Measurements from ENCODE around the gene AGPAT1. TPM values are rescaled to one million over a fixed set of nuclear protein-coding genes. Genes with fewer than 3 reads are reported as not detected.
A peak's percentile ranks its signal among the peaks of the same experiment; 100 is the strongest.

The AGPAT1 gene
- total and polyA plus RNA-seq, 2 of the 13 experiments (the other 11 are each of a cell fraction or from before 2014, with no cell fraction given) = 51.3 to 139 TPM

DNA sequence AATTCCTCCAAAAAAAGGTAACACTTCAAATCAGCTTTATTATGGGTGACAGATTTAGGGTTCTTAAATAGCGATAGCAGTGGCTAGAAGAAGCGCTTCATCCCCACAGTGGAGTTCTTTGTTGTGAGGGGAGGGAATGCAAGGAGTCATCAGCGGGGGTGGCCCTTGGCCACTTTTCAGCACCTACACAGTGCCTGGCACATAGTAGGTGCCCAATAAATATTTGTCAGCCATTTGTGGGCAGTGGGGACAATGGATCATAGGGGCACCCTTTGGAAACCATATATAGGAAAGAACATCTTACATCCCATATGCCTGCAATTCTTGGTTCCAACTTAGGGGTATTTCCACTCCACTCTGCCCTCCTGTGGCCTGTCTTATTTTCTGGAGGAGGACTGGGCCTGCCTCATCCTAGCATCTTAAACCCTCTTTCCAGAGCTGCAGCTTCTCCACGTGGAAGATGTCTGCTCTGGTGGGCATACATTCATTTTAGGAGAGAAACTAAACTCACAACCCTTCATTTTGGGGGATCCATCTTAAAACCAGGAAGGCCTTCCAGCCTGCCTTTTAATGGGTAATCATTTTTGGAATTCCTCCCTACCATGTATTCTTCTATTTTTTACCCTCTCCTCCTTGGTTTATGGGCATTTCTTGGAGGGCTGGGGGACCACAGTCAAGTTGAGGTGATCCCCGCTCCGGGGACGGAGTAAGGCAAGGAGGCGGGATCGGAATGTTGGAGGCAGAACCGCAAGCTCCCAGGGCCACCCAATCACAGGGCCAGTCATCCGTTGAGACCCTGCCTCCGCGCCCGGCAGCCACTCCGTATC, 19.2 kb upstream of the AGPAT1 start (continued):
- 0 out of 2 replicates have a peak, but pooled peaks have one; percentile 8 for TF ChIP-seq ZBTB3 (CRISPR knock-in tag; IDR thresholded peaks at IDR 0.05; ENCODE audit: borderline replicate concordance, low read depth)
- no peak for TF ChIP-seq NR2C2 (CRISPR knock-in tag; IDR thresholded peaks at IDR 0.05; ENCODE audit: borderline replicate concordance)
- peak; percentile 80 for TF ChIP-seq CHD4 (IDR thresholded peaks at IDR 0.05; ENCODE audit: borderline replicate concordance, low read length)
- TF ChIP-seq NR2F6 (IDR thresholded peaks at IDR 0.05) = peak; percentile 23; the same call in 1 of the 2 replicates
- TF ChIP-seq NR2F6 (CRISPR knock-in tag; IDR thresholded peaks at IDR 0.05) = 0 out of 2 replicates have a peak, but pooled peaks have one; percentile 5
- TF ChIP-seq FOXK1 (CRISPR knock-in tag; IDR thresholded peaks at IDR 0.05; ENCODE audit: borderline replicate concordance, low read depth) = 0 out of 2 replicates have a peak, but pooled peaks have one; percentile 7
- TF ChIP-seq MATR3 (CRISPR knock-in tag; IDR thresholded peaks at IDR 0.05) = no peak
- 0 out of 2 replicates have a peak, but pooled peaks have one; percentile 66 for TF ChIP-seq FUBP1 (CRISPR knock-in tag; IDR thresholded peaks at IDR 0.05; ENCODE audit: borderline replicate concordance)
- 0 out of 2 replicates have a peak, but pooled peaks have one; percentile 32 for TF ChIP-seq ETV6 (CRISPR knock-in tag; conservative IDR thresholded peaks at IDR 0.05)
- TF ChIP-seq STAG1 (CRISPR knock-in tag; IDR thresholded peaks at IDR 0.05) = peak; percentile 51
- TF ChIP-seq GATA4 (IDR thresholded peaks at IDR 0.05; ENCODE audit: borderline replicate concordance, low read depth) = peak; percentile 41; the same call in 1 of the 2 replicates
- no peak for TF ChIP-seq ZNF724P (CRISPR knock-in tag; IDR thresholded peaks at IDR 0.05; ENCODE audit: borderline replicate concordance)
- TF ChIP-seq ZBTB25 (CRISPR knock-in tag; IDR thresholded peaks at IDR 0.05) = no peak
- TF ChIP-seq SMYD3 (CRISPR knock-in tag; IDR thresholded peaks at IDR 0.05) = peak; percentile 82; the same call in 1 of the 2 replicates
- no peak for TF ChIP-seq ZNF441 (CRISPR knock-in tag; IDR thresholded peaks at IDR 0.05; ENCODE audit: borderline replicate concordance)
- peak; percentile 7; the same call in 1 of the 2 replicates for TF ChIP-seq ARNTL (CRISPR knock-in tag; IDR thresholded peaks at IDR 0.05)
- TF ChIP-seq ZSCAN5A (CRISPR knock-in tag; IDR thresholded peaks at IDR 0.05; ENCODE audit: borderline replicate concordance) = 0 out of 2 replicates have a peak, but pooled peaks have one; percentile 41
- TF ChIP-seq KDM4B (CRISPR knock-in tag; IDR thresholded peaks at IDR 0.05) = 0 out of 2 replicates have a peak, but pooled peaks have one; percentile 19
- TF ChIP-seq, protein P1, sequence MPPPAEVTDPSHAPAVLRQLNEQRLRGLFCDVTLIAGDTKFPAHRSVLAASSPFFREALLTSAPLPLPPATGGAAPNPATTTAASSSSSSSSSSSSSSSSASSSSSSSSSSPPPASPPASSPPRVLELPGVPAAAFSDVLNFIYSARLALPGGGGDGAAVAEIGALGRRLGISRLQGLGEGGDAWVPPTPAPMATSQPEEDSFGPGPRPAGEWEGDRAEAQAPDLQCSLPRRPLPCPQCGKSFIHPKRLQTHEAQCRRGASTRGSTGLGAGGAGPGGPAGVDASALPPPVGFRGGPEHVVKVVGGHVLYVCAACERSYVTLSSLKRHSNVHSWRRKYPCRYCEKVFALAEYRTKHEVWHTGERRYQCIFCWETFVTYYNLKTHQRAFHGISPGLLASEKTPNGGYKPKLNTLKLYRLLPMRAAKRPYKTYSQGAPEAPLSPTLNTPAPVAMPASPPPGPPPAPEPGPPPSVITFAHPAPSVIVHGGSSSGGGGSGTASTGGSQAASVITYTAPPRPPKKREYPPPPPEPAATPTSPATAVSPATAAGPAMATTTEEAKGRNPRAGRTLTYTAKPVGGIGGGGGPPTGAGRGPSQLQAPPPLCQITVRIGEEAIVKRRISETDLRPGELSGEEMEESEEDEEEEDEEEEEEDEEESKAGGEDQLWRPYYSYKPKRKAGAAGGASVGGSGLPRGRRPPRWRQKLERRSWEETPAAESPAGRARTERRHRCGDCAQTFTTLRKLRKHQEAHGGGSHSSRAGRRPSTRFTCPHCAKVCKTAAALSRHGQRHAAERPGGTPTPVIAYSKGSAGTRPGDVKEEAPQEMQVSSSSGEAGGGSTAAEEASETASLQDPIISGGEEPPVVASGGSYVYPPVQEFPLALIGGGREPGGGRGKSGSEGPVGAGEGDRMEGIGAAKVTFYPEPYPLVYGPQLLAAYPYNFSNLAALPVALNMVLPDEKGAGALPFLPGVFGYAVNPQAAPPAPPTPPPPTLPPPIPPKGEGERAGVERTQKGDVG (CRISPR knock-in tag; IDR thresholded peaks at IDR 0.05; ENCODE audit: borderline replicate concordance) = no peak
- peak; percentile 69 for TF ChIP-seq POLR2G (IDR thresholded peaks at IDR 0.05; ENCODE audit: low read depth, low read length)
- TF ChIP-seq POLR2AphosphoS5 (IDR thresholded peaks at IDR 0.05; ENCODE audit: low read depth, low read length) = peak; percentile 93
